ENCODE measurements around the gene AKT3. TPM values are rescaled to one million over a fixed set of nuclear protein-coding genes. Genes with fewer than 3 reads are reported as not detected.

AKT3 gene
- total RNA-seq, 1 experiment from 2014 or later: 18.7 TPM

DNA sequence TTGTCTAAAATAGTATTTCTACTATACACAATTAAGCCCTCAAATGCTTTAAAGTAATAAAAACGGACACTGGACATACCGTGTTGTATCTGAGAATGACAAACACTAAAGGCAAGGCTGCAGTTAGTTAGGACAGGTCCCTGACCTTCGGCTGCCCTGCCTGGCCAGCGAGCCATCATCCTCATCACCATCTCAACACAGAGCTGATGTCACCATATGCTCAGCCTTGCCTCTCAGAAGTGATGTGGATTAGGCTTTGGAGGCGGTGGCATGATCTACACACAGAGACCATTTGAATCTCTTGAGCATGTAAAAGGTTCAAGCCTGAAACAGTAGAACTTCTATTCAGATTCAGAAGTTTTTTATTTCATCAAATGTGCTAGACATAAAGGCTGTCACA, 349.5 kb downstream of the AKT3 start:
- Histone ChIP-seq H3K27ac (ENCODE audit: low read length) (no peak overlapping the region), H2AFZ (ENCODE audit: low read length) (no peak overlapping the region), H3K9me2 (replicated peaks; ENCODE audit: low read length) (no peaks in the 10 kb centered on the region), H3K4me3 (ENCODE audit: low read length) (no peak overlapping the region), H3K27me3 (ENCODE audit: low read length) (no peaks in the 10 kb centered on the region), H4K20me1 (ENCODE audit: low read length) (no peaks in the 10 kb centered on the region), H3K4me2 (ENCODE audit: low read length) (no peak overlapping the region), H3K9me3 (ENCODE audit: low read length) (no peaks in the 10 kb centered on the region), H3K79me2 (ENCODE audit: low read length) (peaks cover 18% of the 10 kb centered on the region; the same call in 1 of the 2 replicates), H3F3A (ENCODE audit: low read length, unreplicated experiment) (no peaks in the 10 kb centered on the region), H3K9ac (ENCODE audit: low read length) (no peak overlapping the region), H3K4me1 (ENCODE audit: insufficient read depth, low read length) (no peaks in the 10 kb centered on the region), H3K36me3 (ENCODE audit: low read depth, low read length) (peaks cover 10% of the 10 kb centered on the region; the same call in 1 of the 2 replicates)
- DNase-seq (no peak), ATAC-seq (no peak)
- ChIA-PET CTCF (no interaction called here), POLR2A (ENCODE audit: unreplicated experiment) (interaction anchor here (0.6 kb wide), 1 partner anchor 192 kb away, joined by 3 read pairs; no protein-coding TSS in a partner anchor)
- intact Hi-C loops (cut with micrococcal nuclease): no loop called here
- BruUV-seq (replicated peaks): no TSS peak
- no peak for TF ChIP-seq EZH2phosphoT487 (IDR thresholded peaks at IDR 0.05; ENCODE audit: borderline replicate concordance, low read length)
- TF ChIP-seq, protein P1, sequence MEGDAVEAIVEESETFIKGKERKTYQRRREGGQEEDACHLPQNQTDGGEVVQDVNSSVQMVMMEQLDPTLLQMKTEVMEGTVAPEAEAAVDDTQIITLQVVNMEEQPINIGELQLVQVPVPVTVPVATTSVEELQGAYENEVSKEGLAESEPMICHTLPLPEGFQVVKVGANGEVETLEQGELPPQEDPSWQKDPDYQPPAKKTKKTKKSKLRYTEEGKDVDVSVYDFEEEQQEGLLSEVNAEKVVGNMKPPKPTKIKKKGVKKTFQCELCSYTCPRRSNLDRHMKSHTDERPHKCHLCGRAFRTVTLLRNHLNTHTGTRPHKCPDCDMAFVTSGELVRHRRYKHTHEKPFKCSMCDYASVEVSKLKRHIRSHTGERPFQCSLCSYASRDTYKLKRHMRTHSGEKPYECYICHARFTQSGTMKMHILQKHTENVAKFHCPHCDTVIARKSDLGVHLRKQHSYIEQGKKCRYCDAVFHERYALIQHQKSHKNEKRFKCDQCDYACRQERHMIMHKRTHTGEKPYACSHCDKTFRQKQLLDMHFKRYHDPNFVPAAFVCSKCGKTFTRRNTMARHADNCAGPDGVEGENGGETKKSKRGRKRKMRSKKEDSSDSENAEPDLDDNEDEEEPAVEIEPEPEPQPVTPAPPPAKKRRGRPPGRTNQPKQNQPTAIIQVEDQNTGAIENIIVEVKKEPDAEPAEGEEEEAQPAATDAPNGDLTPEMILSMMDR (conservative IDR thresholded peaks at IDR 0.05; ENCODE audit: low read depth, low read length): no peak
- TF ChIP-seq EZH2 (IDR thresholded peaks at IDR 0.05; ENCODE audit: low read length, unreplicated experiment): no peak

DNA sequence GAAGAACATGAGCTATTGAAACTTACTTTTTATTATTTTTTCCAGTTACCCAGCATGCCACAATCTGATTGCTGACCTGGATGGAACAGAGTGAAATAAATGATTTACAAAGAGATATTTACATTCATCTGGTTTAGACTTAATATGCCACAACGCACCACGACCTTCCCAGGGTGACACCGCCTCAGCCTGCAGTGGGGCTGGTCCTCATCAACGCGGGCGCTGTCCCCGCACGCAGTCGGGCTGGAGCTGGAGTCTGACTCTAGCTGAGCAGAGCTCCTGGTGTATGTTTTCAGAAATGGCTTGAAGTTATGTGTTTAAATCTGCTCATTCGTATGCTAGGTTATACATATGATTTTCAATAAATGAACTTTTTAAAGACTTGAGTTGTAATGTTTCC, 350.3 kb downstream of the AKT3 start:
- H3K27ac ChIP-seq (ENCODE audit: low read length): no peak overlapping the region
- H3K9me3 ChIP-seq (ENCODE audit: low read length): no peaks in the 10 kb centered on the region
- H3K9ac ChIP-seq (ENCODE audit: low read length): no peak overlapping the region
- ATAC-seq (no peak), DNase-seq (no peak)
- H3K4me2 ChIP-seq (ENCODE audit: low read length): no peak overlapping the region
- intact Hi-C loops (cut with micrococcal nuclease): no loop called here
- H2AFZ ChIP-seq (ENCODE audit: low read length): no peak overlapping the region
- no peaks in the 10 kb centered on the region for H3F3A ChIP-seq (ENCODE audit: low read length, unreplicated experiment)
- ChIA-PET CTCF (no interaction called here), POLR2A (ENCODE audit: unreplicated experiment) (no interaction called here)
- H3K27me3 ChIP-seq (ENCODE audit: low read length): no peaks in the 10 kb centered on the region
- TF ChIP-seq EZH2phosphoT487 (IDR thresholded peaks at IDR 0.05; ENCODE audit: borderline replicate concordance, low read length) (no peak), EZH2 (IDR thresholded peaks at IDR 0.05; ENCODE audit: low read length, unreplicated experiment) (no peak)
- TF ChIP-seq, protein P1 (conservative IDR thresholded peaks at IDR 0.05; ENCODE audit: low read depth, low read length): no peak
- no peaks in the 10 kb centered on the region for H4K20me1 ChIP-seq (ENCODE audit: low read length)
- no peak overlapping the region for H3K4me3 ChIP-seq (ENCODE audit: low read length)
- no peaks in the 10 kb centered on the region for H3K9me2 ChIP-seq (replicated peaks; ENCODE audit: low read length)
- BruUV-seq (replicated peaks): no TSS peak
- H3K36me3 ChIP-seq (ENCODE audit: low read depth, low read length): peaks cover 10% of the 10 kb centered on the region; the same call in 1 of the 2 replicates
- H3K79me2 ChIP-seq (ENCODE audit: low read length): peaks cover 23% of the 10 kb centered on the region
- H3K4me1 ChIP-seq (ENCODE audit: insufficient read depth, low read length): no peaks in the 10 kb centered on the region

DNA sequence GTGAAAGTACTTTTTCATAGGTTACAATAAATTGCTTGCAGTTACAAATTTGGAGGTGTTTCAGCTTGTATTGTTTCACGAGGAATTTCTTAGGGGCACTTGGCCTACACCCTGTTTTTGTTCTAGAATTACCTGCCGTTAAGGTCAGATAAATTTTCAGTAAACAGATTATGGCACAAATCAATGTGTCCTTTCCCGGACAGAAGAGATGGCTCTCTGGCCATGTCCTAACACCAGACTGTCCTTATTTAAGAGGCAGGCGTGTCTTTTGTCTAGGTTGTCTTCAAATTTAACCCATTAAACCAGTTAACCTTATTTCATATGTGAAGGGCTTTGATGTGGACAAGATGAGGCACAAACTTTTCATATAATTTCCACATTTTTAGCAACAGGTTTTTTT, 350.8 kb downstream of the AKT3 start:
- H2AFZ ChIP-seq (ENCODE audit: low read length): no peak overlapping the region
- no peak overlapping the region for H3K4me2 ChIP-seq (ENCODE audit: low read length)
- TF ChIP-seq, protein P1 (conservative IDR thresholded peaks at IDR 0.05; ENCODE audit: low read depth, low read length): no peak
- TF ChIP-seq EZH2 (IDR thresholded peaks at IDR 0.05; ENCODE audit: low read length, unreplicated experiment): no peak
- TF ChIP-seq EZH2phosphoT487 (IDR thresholded peaks at IDR 0.05; ENCODE audit: borderline replicate concordance, low read length): no peak
- POLR2A ChIA-PET (ENCODE audit: unreplicated experiment): no interaction called here
- H3K9ac ChIP-seq (ENCODE audit: low read length): no peak overlapping the region
- CTCF ChIA-PET: no interaction called here
- H3F3A ChIP-seq (ENCODE audit: low read length, unreplicated experiment): no peaks in the 10 kb centered on the region
- H3K79me2 ChIP-seq (ENCODE audit: low read length): peaks cover 27% of the 10 kb centered on the region
- H3K27me3 ChIP-seq (ENCODE audit: low read length): no peaks in the 10 kb centered on the region
- no peaks in the 10 kb centered on the region for H3K9me3 ChIP-seq (ENCODE audit: low read length)
- ATAC-seq: no peak
- intact Hi-C loops (cut with micrococcal nuclease): no loop called here
- no peaks in the 10 kb centered on the region for H3K4me1 ChIP-seq (ENCODE audit: insufficient read depth, low read length)
- H3K27ac ChIP-seq (ENCODE audit: low read length): no peak overlapping the region
- H4K20me1 ChIP-seq (ENCODE audit: low read length): no peaks in the 10 kb centered on the region
- H3K9me2 ChIP-seq (replicated peaks; ENCODE audit: low read length): no peaks in the 10 kb centered on the region
- H3K4me3 ChIP-seq (ENCODE audit: low read length): no peak overlapping the region
- peaks cover 10% of the 10 kb centered on the region; the same call in 1 of the 2 replicates for H3K36me3 ChIP-seq (ENCODE audit: low read depth, low read length)
- DNase-seq: no peak
- no TSS peak for BruUV-seq (replicated peaks)
